Measurements from ENCODE around the gene WNT9B. TPM values are rescaled to one million over a fixed set of nuclear protein-coding genes. Genes with fewer than 3 reads are reported as not detected.

The WNT9B gene
- total and polyA plus RNA-seq, 9 of the 15 experiments (the other 6 are each of a cell fraction or from before 2014, with no cell fraction given) = not detected

DNA sequence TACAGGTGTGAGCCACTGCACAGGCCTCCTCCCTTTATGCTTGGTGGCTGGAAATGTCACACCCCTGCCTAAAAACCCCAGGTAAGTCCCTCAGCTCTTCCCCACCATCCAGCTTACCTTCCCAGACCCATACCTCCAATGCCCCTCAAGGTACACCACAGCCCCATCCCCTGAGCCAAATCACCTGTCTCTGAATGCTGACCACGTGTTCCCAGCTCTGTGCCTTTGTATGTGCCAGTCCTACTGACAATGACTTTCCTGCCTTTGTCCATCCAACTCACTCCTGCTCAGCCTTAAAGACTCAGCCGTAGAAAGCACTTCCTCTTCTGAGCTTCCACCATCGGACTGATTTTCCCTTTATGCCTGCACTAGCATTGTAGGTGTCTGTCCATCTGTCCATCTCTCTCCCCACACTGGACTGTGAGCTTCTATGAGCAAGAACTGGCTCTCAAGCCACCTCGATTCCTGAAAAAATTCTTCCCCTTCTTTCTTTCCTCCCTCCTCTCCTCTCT lies 40.9 kb downstream of the WNT9B start:
- no peak for DNase-seq (ENCODE audit: extremely low read depth in 1 of 4, low spot score in 3 of 4)
- BruUV-seq (replicated peaks) = no TSS peak
- CTCF ChIA-PET (ENCODE audit: low intra/inter-chr PET ratio) = no interaction called here

GRCh38 chr17:46894024-46894423 lies 42.6 kb downstream of the WNT9B start:
- Histone ChIP-seq H2AFZ (ENCODE audit: low read depth, low read length) (no peak overlapping the region), H3K9ac (ENCODE audit: insufficient read depth in 1 of 2, low read depth in 2 of 2, low read length in 2 of 2) (no peak overlapping the region), H3K27me3 (ENCODE audit: control insufficient read depth in 2 of 2, insufficient read depth in 2 of 2, low read length in 2 of 2) (peaks cover 43 to 82% of the 10 kb centered on the region in 2 experiments), H4K20me1 (replicated peaks; ENCODE audit: control insufficient read depth, insufficient read depth, low read length) (peaks cover 10% of the 10 kb centered on the region; the same call in 1 of the 2 replicates), H3K9me3 (replicated peaks; ENCODE audit: control insufficient read depth, insufficient read depth, low read depth, low read length) (peaks cover 4% of the 10 kb centered on the region; the same call in 1 of the 2 replicates), H3K79me2 (ENCODE audit: control insufficient read depth, insufficient read depth, low read length) (no peaks in the 10 kb centered on the region), H3K36me3 (ENCODE audit: control insufficient read depth, insufficient read depth, low read length) (no peaks in the 10 kb centered on the region), H3K4me2 (ENCODE audit: insufficient read depth, low read length) (no peak overlapping the region), H3K4me3 (no peak overlapping the region), H3K27ac (ENCODE audit: extremely low read depth, low read depth, low read length) (no peak overlapping the region), H3K4me1 (replicated peaks in 1 of 2; ENCODE audit: control insufficient read depth in 2 of 2, insufficient read depth in 2 of 2, low read length in 2 of 2) (peaks cover 11 to 23% of the 10 kb centered on the region in 2 experiments; a peak in 4 of 5 replicates), H3K9me1 (ENCODE audit: control insufficient read depth, insufficient read depth, low read length) (no peaks in the 10 kb centered on the region)
- ChIA-PET POLR2A (interaction anchor here (0.9 to 1.7 kb wide), 3 partner anchors 13 to 190 kb away, joined by 3 to 4 read pairs (median 3); no protein-coding TSS in a partner anchor), CTCF (ENCODE audit: low intra/inter-chr PET ratio) (no interaction called here)
- ATAC-seq = no peak
- no peak for DNase-seq (ENCODE audit: extremely low read depth in 1 of 4, low spot score in 3 of 4)
- intact Hi-C loops (cut with micrococcal nuclease) = no loop called here
- in situ Hi-C loops (cut with MboI) = no loop called here
- 12% methylated on average over 9 of the region's 9 CpGs for WGBS (ENCODE audit: insufficient coverage, low coverage, missing lambda C conversion rate)
- no peak for FAIRE-seq
- BruUV-seq (replicated peaks) = no TSS peak
- TF ChIP-seq NR2F6 (CRISPR knock-in tag; IDR thresholded peaks at IDR 0.05) = no peak
- TF ChIP-seq MYNN (IDR thresholded peaks at IDR 0.05) = no peak
- TF ChIP-seq MYNN (CRISPR knock-in tag; IDR thresholded peaks at IDR 0.05) = no peak
- TF ChIP-seq, protein P1, sequence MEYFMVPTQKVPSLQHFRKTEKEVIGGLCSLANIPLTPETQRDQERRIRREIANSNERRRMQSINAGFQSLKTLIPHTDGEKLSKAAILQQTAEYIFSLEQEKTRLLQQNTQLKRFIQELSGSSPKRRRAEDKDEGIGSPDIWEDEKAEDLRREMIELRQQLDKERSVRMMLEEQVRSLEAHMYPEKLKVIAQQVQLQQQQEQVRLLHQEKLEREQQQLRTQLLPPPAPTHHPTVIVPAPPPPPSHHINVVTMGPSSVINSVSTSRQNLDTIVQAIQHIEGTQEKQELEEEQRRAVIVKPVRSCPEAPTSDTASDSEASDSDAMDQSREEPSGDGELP (CRISPR knock-in tag; IDR thresholded peaks at IDR 0.05; ENCODE audit: borderline replicate concordance) = no peak
- no peak for TF ChIP-seq CCNT2 (IDR thresholded peaks at IDR 0.05; ENCODE audit: borderline replicate concordance, extremely low read depth, insufficient read length, low read depth, low read length)
- TF ChIP-seq MYBL2 (IDR thresholded peaks at IDR 0.05; ENCODE audit: low read depth) = no peak
- no peak for TF ChIP-seq MYBL2 (CRISPR knock-in tag; IDR thresholded peaks at IDR 0.05; ENCODE audit: borderline replicate concordance)
- no peak for TF ChIP-seq MLX (CRISPR knock-in tag; conservative IDR thresholded peaks at IDR 0.05)
- TF ChIP-seq RBBP5 (IDR thresholded peaks at IDR 0.05; ENCODE audit: borderline replicate concordance, insufficient read depth, low read length, poor library complexity, severe bottlenecking) = no peak
- no peak for TF ChIP-seq IRF2 (CRISPR knock-in tag; IDR thresholded peaks at IDR 0.05)

More for the DNA sequence above, 40.9 kb downstream of the WNT9B start:
- H3K4me1 ChIP-seq (replicated peaks in 1 of 2; ENCODE audit: control insufficient read depth in 2 of 2, insufficient read depth in 2 of 2, low read length in 2 of 2) = peaks cover 19 to 23% of the 10 kb centered on the region in 2 experiments; a peak in 4 of 5 replicates
- intact Hi-C loops (cut with micrococcal nuclease) = no loop called here
- no peak overlapping the region for H3K4me2 ChIP-seq (ENCODE audit: insufficient read depth, low read length)
- no peaks in the 10 kb centered on the region for H3K36me3 ChIP-seq (ENCODE audit: control insufficient read depth, insufficient read depth, low read length)
- no peak overlapping the region for H3K27ac ChIP-seq (ENCODE audit: extremely low read depth, low read depth, low read length)
- POLR2A ChIA-PET = no interaction called here
- 4% methylated on average over 4 of the region's 4 CpGs for WGBS (ENCODE audit: insufficient coverage, low coverage, missing lambda C conversion rate)
- H4K20me1 ChIP-seq (replicated peaks; ENCODE audit: control insufficient read depth, insufficient read depth, low read length) = peaks cover 10% of the 10 kb centered on the region; the same call in 1 of the 2 replicates
- H3K9ac ChIP-seq (ENCODE audit: insufficient read depth in 1 of 2, low read depth in 2 of 2, low read length in 2 of 2) = no peak overlapping the region
- peaks cover 47 to 76% of the 10 kb centered on the region in 2 experiments for H3K27me3 ChIP-seq (ENCODE audit: control insufficient read depth in 2 of 2, insufficient read depth in 2 of 2, low read length in 2 of 2)
- FAIRE-seq (no peak), ATAC-seq (no peak)
- no peak overlapping the region for H2AFZ ChIP-seq (ENCODE audit: low read depth, low read length)
- H3K79me2 ChIP-seq (ENCODE audit: control insufficient read depth, insufficient read depth, low read length) = no peaks in the 10 kb centered on the region
- no peaks in the 10 kb centered on the region for H3K9me1 ChIP-seq (ENCODE audit: control insufficient read depth, insufficient read depth, low read length)
- no peak overlapping the region for H3K4me3 ChIP-seq
- H3K9me3 ChIP-seq (replicated peaks; ENCODE audit: control insufficient read depth, insufficient read depth, low read depth, low read length) = no peaks in the 10 kb centered on the region
- TF ChIP-seq ZFP36 (IDR thresholded peaks at IDR 0.05; ENCODE audit: low read depth, low read length, partially characterized antibody) = peak; percentile 30
- TF ChIP-seq SPI1 (IDR thresholded peaks at IDR 0.05; ENCODE audit: borderline replicate concordance, low read depth, low read length) = peak; percentile 92
- TF ChIP-seq RBM15 (IDR thresholded peaks at IDR 0.05; ENCODE audit: insufficient read depth, low read length) = no peak
- TF ChIP-seq, protein P2, sequence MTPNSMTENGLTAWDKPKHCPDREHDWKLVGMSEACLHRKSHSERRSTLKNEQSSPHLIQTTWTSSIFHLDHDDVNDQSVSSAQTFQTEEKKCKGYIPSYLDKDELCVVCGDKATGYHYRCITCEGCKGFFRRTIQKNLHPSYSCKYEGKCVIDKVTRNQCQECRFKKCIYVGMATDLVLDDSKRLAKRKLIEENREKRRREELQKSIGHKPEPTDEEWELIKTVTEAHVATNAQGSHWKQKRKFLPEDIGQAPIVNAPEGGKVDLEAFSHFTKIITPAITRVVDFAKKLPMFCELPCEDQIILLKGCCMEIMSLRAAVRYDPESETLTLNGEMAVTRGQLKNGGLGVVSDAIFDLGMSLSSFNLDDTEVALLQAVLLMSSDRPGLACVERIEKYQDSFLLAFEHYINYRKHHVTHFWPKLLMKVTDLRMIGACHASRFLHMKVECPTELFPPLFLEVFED (CRISPR knock-in tag; conservative IDR thresholded peaks at IDR 0.05) = no peak
- in situ Hi-C loops (cut with MboI) = no loop called here

All from K562 (cell line).